Smooth muscle cell (in vitro differentiated cells): ENCODE measurements around the gene FBXO28. TPM values are rescaled to one million over a fixed set of nuclear protein-coding genes. Genes with fewer than 3 reads are reported as not detected.

Experiments used
- DNase-seq: peaks from one replicate; lab custom pipeline; 2025; ENCODE audit not compliant: unreplicated experiment; lab: John Stamatoyannopoulos, UW
- H2AFZ ChIP-seq: fragments of 200-600 bp; sonication (generic); 2 replicates; pipeline ENCODE4 v1.6.0; 2016; ENCODE audit warnings: antibody characterized with exemption, low read depth, mild to moderate bottlenecking
- H3F3A ChIP-seq: fragments of 200-600 bp; sonication (generic); 2 replicates; pipeline ENCODE4 v1.6.0; 2017; ENCODE audit warnings: antibody characterized with exemption, low read depth
- H3K27ac ChIP-seq: fragments of 200-600 bp; sonication (generic); 2 replicates; pipeline ENCODE4 v1.5.1; 2016; ENCODE audit warnings: low read depth, mild to moderate bottlenecking
- H3K27me3 ChIP-seq: fragments of 200-600 bp; sonication (generic); 2 replicates; pipeline ENCODE4 v1.6.1; 2016; ENCODE audit warnings: low read depth, mild to moderate bottlenecking
- H3K36me3 ChIP-seq: fragments of 200-600 bp; sonication (generic); 2 replicates; pipeline ENCODE4 v1.5.1; 2016; ENCODE audit warnings: low read depth
- H3K4me1 ChIP-seq: fragments of 200-600 bp; sonication (generic); 2 replicates; pipeline ENCODE4 v1.5.1; 2016; ENCODE audit warnings: low read depth
- H3K4me2 ChIP-seq: fragments of 200-600 bp; sonication (generic); 2 replicates; pipeline ENCODE4 v1.6.0; 2016; ENCODE audit warnings: mild to moderate bottlenecking
- H3K4me3 ChIP-seq: fragments of 200-600 bp; sonication (generic); 2 replicates; pipeline ENCODE4 v1.5.1; 2016; ENCODE audit warnings: mild to moderate bottlenecking
- H3K79me2 ChIP-seq: fragments of 200-600 bp; sonication (generic); 2 replicates; pipeline ENCODE4 v1.6.0; 2016; ENCODE audit warnings: low read depth, mild to moderate bottlenecking
- H3K9ac ChIP-seq: fragments of 200-600 bp; sonication (generic); 2 replicates; pipeline ENCODE4 v1.6.0; 2016; ENCODE audit warnings: low read depth
- H3K9me3 ChIP-seq: fragments of 200-600 bp; sonication (generic); replicated peaks from 2 replicates; pipeline ENCODE4 v1.5.1; 2016; ENCODE audit warnings: low read depth
- H4K20me1 ChIP-seq: fragments of 200-600 bp; sonication (generic); 2 replicates; pipeline ENCODE4 v1.6.0; 2016; ENCODE audit warnings: low read depth
- WGBS: methylation state at CpG from one replicate; pipeline ENCODE4 v1.1.7; 2016; ENCODE audit warnings: low lambda C conversion rate; 5-methylcytosine and 5-hydroxymethylcytosine counted together
- polyA plus RNA-seq: library from polyadenylated mRNA; unstranded; fragments of >200 nt; fragmentation: Nextera tagmentation; extraction: Ambion mirVana; gene quantifications from 2 replicates; pipeline ENCODE4 v1.2.1, GENCODE V29; 2016
- total RNA-seq: library from RNA; depleted of rRNA; stranded (reverse); fragments of >200 nt; gene quantifications from 2 replicates; pipeline ENCODE4 v1.2.3, GENCODE V29; 2014
- TF ChIP-seq, protein P1 (sequence below): fragments of 200-600 bp; sonication (generic); IDR thresholded peaks from 2 replicates; pipeline ENCODE4 v1.5.1; 2017; ENCODE audit warnings: borderline replicate concordance, mild to moderate bottlenecking, antibody characterized with exemption; ENCODE audit not compliant: insufficient read depth, poor library complexity, severe bottlenecking

FBXO28 gene
- total and polyA plus RNA-seq, 2 experiments from 2014 or later, result 9.6 to 37.0 TPM

DNA sequence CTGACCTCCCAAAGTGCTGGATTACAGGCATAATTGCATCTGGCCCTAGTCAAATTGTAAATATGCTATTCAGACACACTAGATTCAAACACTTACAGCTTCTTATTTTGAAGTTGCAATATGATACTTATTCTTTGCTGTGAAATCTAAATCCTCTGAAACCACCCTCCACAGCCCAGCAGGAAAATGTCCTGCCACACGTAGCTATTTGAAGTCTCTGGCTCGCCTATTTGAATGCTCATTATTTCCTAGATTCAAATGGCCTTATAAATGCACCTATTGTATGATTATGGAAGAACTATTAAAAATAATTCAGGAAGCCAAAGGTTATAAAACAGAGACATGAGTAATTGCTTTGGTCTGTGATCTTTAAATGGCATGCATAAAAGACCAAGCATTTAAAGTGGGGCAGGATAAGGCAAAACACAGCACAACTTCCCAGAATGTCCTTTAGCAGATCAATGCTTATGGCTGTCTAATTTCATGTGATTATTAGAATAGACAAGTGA lies 26.6 kb upstream of the FBXO28 start:
- TF ChIP-seq, protein P1, sequence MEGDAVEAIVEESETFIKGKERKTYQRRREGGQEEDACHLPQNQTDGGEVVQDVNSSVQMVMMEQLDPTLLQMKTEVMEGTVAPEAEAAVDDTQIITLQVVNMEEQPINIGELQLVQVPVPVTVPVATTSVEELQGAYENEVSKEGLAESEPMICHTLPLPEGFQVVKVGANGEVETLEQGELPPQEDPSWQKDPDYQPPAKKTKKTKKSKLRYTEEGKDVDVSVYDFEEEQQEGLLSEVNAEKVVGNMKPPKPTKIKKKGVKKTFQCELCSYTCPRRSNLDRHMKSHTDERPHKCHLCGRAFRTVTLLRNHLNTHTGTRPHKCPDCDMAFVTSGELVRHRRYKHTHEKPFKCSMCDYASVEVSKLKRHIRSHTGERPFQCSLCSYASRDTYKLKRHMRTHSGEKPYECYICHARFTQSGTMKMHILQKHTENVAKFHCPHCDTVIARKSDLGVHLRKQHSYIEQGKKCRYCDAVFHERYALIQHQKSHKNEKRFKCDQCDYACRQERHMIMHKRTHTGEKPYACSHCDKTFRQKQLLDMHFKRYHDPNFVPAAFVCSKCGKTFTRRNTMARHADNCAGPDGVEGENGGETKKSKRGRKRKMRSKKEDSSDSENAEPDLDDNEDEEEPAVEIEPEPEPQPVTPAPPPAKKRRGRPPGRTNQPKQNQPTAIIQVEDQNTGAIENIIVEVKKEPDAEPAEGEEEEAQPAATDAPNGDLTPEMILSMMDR, result no peak
- Histone ChIP-seq H3K4me2 (no peak overlapping the region), H2AFZ (no peak overlapping the region), H3K4me1 (peaks cover under 1% of the 10 kb centered on the region), H3K4me3 (no peak overlapping the region), H4K20me1 (no peaks in the 10 kb centered on the region), H3K9ac (no peak overlapping the region), H3K36me3 (no peaks in the 10 kb centered on the region), H3K27me3 (no peaks in the 10 kb centered on the region), H3F3A (no peaks in the 10 kb centered on the region), H3K9me3 (no peaks in the 10 kb centered on the region), H3K27ac (no peak overlapping the region), H3K79me2 (no peaks in the 10 kb centered on the region)
- WGBS, result 81% methylated on average over 2 of the region's 2 CpGs
- no peak for DNase-seq

DNA sequence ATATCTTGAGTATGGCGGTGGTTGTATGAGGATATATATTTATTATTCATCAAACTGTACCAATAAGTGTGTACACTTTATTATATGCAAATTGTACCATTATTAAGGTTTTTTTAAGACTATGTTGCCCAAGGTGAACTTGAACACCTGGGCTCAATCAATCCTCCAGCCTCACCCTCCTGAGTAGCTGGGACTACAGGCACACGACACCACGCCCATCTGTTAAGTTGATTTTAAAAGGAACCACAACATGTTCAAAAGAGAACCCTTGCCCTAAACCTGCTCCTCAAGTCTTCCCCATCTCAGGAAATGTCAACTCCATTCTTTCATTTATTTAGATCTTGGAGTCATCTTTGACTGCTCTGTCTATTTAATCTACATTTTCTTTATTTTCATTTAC lies 24.3 kb upstream of the FBXO28 start:
- no peak overlapping the region for H3K27ac ChIP-seq
- TF ChIP-seq, protein P1, result no peak
- H3K79me2 ChIP-seq, result no peaks in the 10 kb centered on the region
- H3K9me3 ChIP-seq, result no peaks in the 10 kb centered on the region
- no peak for DNase-seq
- no peaks in the 10 kb centered on the region for H3K4me1 ChIP-seq
- H4K20me1 ChIP-seq, result no peaks in the 10 kb centered on the region
- no peak overlapping the region for H3K9ac ChIP-seq
- 84% methylated on average over 3 of the region's 3 CpGs for WGBS
- no peak overlapping the region for H3K4me3 ChIP-seq
- no peaks in the 10 kb centered on the region for H3K36me3 ChIP-seq
- no peaks in the 10 kb centered on the region for H3K27me3 ChIP-seq
- H2AFZ ChIP-seq, result no peak overlapping the region
- H3K4me2 ChIP-seq, result no peak overlapping the region
- no peaks in the 10 kb centered on the region for H3F3A ChIP-seq

DNA sequence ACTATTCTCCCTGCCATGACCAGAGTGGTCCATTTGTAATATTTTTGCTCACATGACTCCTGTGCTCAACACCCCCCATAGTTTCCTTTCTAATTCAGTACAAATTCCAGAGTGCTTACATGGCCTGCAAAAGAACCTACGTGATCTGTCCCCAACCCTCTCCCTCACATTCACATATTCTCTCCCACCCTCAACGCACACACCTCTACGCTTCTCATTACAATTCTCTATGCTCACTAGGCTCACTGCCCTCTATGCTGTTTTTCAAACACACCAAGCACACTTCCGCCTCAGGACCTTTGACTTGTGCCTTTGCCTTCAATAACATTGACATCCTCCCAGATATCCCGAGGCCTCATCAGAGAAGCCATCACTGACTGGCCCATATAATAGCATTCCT lies 23.8 kb upstream of the FBXO28 start:
- Histone ChIP-seq H3K9me3 (no peaks in the 10 kb centered on the region), H3K9ac (no peak overlapping the region), H3F3A (no peaks in the 10 kb centered on the region), H3K4me3 (no peak overlapping the region), H3K4me1 (no peaks in the 10 kb centered on the region), H2AFZ (no peak overlapping the region), H3K27ac (no peak overlapping the region), H3K27me3 (no peaks in the 10 kb centered on the region), H3K36me3 (no peaks in the 10 kb centered on the region), H4K20me1 (no peaks in the 10 kb centered on the region), H3K4me2 (no peak overlapping the region), H3K79me2 (no peaks in the 10 kb centered on the region)
- no peak for DNase-seq
- TF ChIP-seq, protein P1, result no peak
- WGBS, result 91% methylated on average over 5 of the region's 5 CpGs

DNA sequence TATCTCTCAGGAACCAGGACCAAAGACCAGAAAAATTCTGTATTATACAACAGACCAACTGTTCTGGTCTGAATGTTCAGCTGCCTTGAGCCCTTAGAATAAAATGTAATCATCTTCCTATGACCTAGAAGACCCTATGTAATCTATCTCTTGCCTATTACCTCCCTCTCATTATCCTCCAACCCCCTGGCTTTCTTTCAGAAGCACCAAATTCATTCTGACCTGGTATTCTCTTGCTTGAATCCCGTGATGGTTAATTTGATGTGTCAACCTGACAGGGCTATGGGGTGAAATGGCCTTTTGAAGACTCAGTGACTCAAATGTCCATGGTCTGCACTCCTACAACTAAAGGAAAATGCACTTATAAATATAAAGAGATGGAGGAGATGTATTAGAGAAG lies 21.8 kb upstream of the FBXO28 start:
- no peaks in the 10 kb centered on the region for H3F3A ChIP-seq
- no peak overlapping the region for H3K4me2 ChIP-seq
- H3K4me1 ChIP-seq, result no peaks in the 10 kb centered on the region
- H3K4me3 ChIP-seq, result no peak overlapping the region
- H3K27me3 ChIP-seq, result peaks cover 8% of the 10 kb centered on the region
- H3K36me3 ChIP-seq, result no peaks in the 10 kb centered on the region
- TF ChIP-seq, protein P1, result no peak
- H2AFZ ChIP-seq, result no peak overlapping the region
- no peak for DNase-seq
- H3K79me2 ChIP-seq, result no peaks in the 10 kb centered on the region
- H3K9ac ChIP-seq, result no peak overlapping the region
- H3K9me3 ChIP-seq, result no peaks in the 10 kb centered on the region
- H3K27ac ChIP-seq, result no peak overlapping the region
- no peaks in the 10 kb centered on the region for H4K20me1 ChIP-seq
- WGBS, result 88% methylated on average over 1 of the region's 1 CpG
